HG02798 (cell line): ENCODE measurements around the gene LRTM2.

Source experiments
- ATAC-seq: cut with Tn5 transposase; IDR thresholded peaks from one replicate; pipeline ENCODE4 v1.9.1; 2021; ENCODE audit warnings: mild to moderate bottlenecking; ENCODE audit not compliant: unreplicated experiment, poor library complexity

The LRTM2 gene

DNA sequence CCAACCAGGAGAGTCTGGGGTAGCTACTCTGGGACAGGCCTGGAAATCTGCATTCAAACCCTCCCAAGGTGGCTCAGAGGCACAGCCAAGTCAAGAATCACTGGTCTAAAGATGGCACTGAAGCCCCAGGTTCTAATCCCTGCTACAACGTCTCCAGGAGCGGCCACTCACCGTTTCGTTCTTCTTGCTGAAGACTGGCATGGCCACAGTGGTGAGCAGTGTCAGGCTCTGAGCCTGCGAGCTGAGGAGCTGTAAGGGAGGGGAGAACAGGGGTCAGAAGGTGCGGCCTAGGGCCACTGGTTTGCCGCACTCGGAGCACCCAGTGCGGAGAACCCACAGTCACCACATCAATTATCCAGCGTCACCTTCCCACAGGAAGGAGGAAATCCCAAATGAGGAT lies 59.3 kb downstream of the LRTM2 start:
- no peak for ATAC-seq

DNA sequence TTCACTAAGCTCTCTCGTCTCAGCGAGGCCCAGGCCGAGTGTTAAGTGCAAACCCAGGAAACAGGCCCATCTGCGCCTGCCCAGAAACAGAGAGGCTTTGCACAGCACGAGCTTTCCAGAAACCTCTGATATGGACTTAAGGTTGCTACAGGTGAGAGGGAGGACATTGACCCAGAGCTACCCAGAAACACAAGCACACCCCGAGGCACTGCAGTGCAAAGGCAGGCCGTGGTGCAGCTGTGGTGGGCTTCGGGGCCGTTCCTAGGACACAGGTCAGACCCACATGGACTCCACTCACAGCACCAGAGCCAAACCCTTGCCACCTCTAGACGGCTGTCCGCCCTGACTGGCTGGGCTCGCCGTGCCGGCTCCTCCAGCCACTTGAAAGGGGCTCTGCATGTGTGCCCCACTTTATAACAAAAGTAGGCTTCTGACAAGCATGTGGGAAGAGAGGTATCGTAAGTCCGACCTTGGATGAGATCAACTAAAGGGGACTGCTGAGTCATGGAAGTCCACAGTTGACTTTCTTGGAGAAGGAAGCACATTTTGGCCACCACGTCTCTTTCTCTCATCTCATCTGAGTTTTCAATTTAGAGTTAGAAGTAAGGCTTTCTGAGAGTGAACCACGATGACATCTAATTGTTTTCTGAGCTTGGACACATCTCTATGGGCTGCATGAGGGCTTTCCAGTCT lies 59.9 kb downstream of the LRTM2 start:
- ATAC-seq, result no peak

DNA sequence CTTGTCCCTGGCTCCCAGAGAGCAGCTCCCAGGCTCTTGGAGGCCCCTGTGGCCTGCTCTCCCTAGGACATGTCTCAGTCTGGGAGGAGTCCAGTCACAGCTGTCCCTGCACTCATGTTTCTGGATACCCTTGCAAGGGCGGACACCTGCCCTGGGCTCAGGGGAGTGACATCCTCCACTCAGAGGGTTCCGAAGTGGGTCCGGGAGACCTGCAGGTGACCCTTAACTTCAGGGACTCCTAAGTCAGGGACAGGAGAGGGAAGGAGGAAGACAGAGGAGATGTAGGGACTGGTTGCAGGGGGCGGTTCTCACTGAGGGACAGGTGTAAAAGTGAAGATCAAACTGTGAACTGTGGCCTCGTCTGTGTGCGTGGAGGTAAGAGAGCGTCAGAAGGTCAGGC lies 60.5 kb downstream of the LRTM2 start:
- no peak for ATAC-seq

DNA sequence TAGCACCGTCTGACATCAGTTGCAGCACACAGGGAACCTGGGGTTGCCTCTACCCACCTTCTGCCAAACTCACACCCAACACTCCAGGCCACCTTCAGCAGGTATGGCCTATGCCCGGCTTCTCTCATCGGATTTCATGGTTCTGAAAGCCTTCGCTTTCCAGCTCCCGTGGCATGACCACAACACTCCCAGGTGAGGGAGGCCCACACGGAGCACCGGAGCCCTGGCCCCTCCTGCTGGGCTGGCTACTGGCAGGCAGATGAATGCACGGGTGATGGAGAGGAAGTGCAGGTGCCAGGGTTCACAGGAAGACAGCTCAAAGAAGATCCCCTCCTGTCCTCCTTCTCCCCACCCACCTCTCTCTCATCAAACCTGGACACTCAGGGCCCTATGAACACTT lies 60.9 kb downstream of the LRTM2 start:
- no peak for ATAC-seq

DNA sequence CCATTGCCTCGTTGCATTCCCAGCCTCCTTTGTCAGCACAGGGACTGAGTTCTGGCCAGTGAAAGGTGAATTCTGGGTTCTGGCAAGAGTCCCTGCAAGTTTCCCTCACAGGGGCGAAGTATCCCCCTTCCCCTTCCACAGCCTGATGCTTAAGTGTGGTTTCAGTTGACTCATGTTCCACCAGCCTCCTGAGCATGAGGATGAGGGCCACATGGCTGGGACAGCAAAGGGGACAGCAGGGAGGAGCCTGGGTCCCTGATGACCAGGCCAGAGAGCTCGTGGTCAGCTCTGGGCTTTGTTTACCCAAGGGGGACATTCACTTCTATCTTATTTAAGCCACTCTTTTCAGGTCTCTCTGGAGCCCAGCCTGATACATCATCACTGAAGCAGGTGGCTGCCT lies 61.6 kb downstream of the LRTM2 start:
- no peak for ATAC-seq

DNA sequence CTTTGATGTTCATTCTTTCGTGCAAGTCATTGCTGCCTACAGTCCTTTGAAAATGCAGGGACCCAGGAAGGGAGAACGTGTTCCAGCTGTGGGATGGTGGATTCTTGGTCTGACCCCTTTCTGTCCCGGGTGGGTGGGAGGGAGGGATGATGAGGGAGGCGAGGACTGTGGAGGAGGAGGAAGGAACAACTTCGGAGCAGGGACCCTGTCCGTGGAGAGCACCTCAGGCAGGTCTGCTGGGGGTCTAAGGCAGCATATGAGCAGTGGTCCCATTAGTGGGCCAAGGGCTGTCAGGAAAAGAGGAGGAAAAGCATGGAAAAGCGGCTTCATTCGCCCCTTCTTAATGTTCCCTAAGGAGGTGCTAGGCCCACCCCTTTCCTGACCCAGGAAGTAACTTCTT lies 62.0 kb downstream of the LRTM2 start:
- no peak for ATAC-seq

DNA sequence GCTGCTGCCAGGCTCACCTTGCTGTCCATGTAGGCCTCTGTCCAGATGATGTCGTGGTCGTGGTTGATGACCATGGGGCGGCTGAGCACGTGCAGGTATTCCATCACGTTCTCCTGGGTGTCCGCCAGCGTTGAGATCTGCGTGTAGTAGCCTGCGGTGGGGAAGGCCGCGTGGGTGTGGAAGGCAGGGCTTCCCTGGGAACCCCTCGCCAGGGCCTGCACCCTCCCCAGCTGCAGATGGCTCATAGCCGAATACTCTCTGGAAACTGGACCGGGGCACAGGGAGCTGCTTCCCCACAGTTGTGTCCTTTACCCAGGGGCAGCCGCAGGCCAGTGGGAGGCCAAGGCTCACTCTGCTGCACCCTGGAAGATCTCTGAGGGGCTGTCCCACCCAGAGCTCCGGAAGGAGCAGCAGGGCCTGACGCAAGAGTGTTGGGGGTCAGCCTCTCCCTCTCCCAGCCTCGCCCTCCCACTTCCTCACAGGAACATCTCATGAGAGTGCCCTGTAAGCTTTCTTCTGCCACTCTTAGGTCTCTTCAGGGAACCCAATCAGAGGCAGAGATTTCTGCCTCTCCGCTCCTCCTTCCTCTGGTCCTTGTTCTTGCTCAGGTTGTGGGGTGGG lies 62.6 kb downstream of the LRTM2 start:
- ATAC-seq, result no peak

DNA sequence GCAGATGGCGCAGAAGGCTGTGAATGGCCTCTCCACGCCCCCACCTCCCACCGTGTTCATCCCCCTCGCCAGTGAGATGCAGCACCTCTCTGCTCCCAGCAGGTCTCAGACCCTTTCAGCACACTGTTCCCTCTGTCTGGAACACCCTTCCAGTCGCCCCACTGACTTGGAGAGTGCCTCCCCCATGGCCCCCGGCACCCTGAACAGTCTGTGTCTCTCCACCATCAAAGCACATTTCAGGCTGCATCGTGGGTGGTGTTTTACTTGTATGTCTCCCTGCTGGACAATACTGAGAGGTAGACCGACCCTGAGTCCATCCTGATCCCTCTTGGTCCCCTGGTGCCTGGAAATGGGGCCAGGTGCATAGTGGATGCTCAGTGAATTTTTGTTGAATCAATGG lies 63.1 kb downstream of the LRTM2 start:
- ATAC-seq, result no peak

DNA sequence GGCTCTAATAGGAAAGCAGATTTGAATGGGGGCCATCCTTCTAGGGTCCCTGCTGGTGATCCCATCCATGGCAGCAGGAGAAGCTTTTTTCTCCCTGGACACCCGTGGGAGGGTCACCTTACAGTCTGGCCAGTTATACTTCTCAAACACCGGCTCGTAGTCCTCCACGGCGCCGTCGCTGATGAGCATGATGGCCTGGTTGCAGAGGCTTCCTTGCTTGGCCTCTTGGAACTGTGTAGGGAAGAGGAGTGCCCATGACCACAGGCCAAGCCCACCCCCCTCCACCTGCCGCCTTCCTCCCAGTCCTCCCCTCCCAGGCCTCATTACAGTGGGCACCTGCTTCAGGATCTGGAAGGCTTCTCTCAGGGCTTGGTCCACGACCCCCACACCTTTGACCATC lies 64.3 kb downstream of the LRTM2 start:
- no peak for ATAC-seq

DNA sequence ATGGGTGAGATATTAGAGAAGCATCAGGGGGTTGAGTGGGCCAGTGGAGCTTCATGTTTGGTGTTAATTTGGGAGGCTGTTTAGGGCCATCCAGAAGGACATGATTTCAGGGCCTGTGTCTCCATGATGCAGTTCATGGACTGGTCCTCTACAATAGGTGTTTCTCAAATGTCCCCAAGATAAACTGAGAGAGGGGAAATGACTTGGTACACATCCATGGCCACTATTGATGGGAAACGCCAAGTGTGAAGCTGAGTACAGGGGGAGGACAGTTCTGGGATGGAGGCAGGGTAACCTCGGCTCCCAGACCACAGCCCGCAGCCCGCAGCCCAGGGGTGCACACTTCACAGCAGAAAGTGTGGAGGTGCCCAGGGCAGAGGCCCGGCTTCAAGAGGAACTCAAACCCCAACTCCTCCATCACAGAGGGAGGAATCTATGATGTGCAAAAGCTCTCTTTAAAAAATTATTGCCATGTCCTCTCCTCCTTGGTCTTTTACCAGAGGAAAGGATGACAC lies 64.8 kb downstream of the LRTM2 start:
- ATAC-seq, result no peak

DNA sequence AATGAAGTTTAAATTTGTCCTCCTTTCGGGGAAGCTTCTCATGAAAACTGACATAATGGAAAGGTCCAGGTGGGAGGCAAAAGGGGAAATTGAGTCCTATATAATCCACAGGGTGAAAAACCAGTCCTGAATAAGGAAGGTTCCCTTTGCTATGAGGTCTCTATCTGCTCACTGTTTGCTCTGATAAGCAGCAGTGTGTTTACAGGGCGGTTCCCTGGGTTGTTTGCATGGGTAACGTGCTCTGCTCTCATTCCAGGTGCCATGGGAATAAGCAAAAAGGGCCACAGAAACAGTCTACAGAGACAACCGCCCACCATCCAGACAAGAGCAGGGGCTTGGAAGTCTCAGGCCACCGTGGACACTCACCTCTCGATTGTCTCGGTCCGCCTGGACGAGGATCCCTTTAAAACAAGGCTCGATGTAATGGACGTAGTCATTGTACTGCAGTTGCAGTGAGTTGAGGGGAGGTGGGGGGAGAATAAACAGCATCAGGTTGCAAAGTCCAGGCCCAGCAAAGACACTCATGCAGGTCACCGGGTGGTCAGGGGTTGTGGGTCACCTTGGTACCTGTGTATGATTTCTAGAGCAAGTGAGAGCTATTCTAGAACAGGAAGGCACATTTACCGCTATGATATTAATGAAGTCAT lies 65.4 kb downstream of the LRTM2 start:
- no peak for ATAC-seq
